Measurements from ENCODE around the gene CHMP4B. TPM values are rescaled to one million over a fixed set of nuclear protein-coding genes. Genes with fewer than 3 reads are reported as not detected.

The CHMP4B gene
- total RNA-seq, 1 donor from 2014 or later, result 46.4 TPM

GRCh38 chr20:33796907-33797544, 14.1 kb upstream of the CHMP4B start:
- Mint-ChIP-seq H3K27ac (ENCODE audit: unreplicated experiment) (no peak overlapping the region), H3K4me3 (ENCODE audit: unreplicated experiment) (peak overlapping the region; percentile 3), H3K4me1 (ENCODE audit: low read depth, unreplicated experiment) (no peaks in the 10 kb centered on the region), H3K36me3 (ENCODE audit: unreplicated experiment) (no peaks in the 10 kb centered on the region), H3K9me3 (ENCODE audit: unreplicated experiment) (no peaks in the 10 kb centered on the region), H3K27me3 (ENCODE audit: unreplicated experiment) (no peaks in the 10 kb centered on the region)
- no peak for TF ChIP-seq CTCF (IDR thresholded peaks at IDR 0.05; ENCODE audit: partially characterized antibody, unreplicated experiment)
- DNase-seq, result no peak

DNA sequence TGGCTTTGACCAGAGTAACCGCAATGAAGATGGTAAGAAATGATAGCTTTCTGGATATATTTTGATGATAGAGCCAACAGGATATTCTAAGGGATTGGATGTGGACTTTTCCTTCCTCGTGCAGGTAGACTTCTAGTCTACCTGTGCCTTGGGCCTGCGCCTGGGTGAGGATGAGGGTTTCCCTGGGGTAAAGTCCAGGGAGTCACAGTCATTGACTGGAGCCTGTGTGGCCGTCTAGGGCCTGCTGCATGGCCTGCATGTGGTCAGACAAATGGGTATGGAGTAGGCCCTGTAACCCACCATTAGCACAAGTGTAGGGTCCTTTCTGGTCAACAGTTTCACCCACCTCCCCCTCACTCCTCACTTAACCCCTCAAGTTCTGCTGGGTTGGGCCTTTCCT, 12.7 kb upstream of the CHMP4B start:
- Mint-ChIP-seq H3K27ac (ENCODE audit: unreplicated experiment) (no peak overlapping the region), H3K4me1 (ENCODE audit: low read depth, unreplicated experiment) (no peaks in the 10 kb centered on the region), H3K36me3 (ENCODE audit: unreplicated experiment) (no peaks in the 10 kb centered on the region)

GRCh38 chr20:33803921-33804337, 7.2 kb upstream of the CHMP4B start:
- TF ChIP-seq CTCF (IDR thresholded peaks at IDR 0.05; ENCODE audit: partially characterized antibody, unreplicated experiment), result no peak
- no peaks in the 10 kb centered on the region for H3K9me3 Mint-ChIP-seq (ENCODE audit: unreplicated experiment)
- H3K4me1 Mint-ChIP-seq (ENCODE audit: low read depth, unreplicated experiment), result no peaks in the 10 kb centered on the region
- no peak overlapping the region for H3K27ac Mint-ChIP-seq (ENCODE audit: unreplicated experiment)
- no peak overlapping the region for H3K4me3 Mint-ChIP-seq (ENCODE audit: unreplicated experiment)
- DNase-seq, result no peak
- H3K27me3 Mint-ChIP-seq (ENCODE audit: unreplicated experiment), result no peaks in the 10 kb centered on the region
- no peaks in the 10 kb centered on the region for H3K36me3 Mint-ChIP-seq (ENCODE audit: unreplicated experiment)

More for the DNA sequence above, 12.7 kb upstream of the CHMP4B start:
- no peak for TF ChIP-seq CTCF (IDR thresholded peaks at IDR 0.05; ENCODE audit: partially characterized antibody, unreplicated experiment)
- no peak for DNase-seq
- no peaks in the 10 kb centered on the region for H3K9me3 Mint-ChIP-seq (ENCODE audit: unreplicated experiment)
- H3K27me3 Mint-ChIP-seq (ENCODE audit: unreplicated experiment), result no peaks in the 10 kb centered on the region
- no peak overlapping the region for H3K4me3 Mint-ChIP-seq (ENCODE audit: unreplicated experiment)

DNA sequence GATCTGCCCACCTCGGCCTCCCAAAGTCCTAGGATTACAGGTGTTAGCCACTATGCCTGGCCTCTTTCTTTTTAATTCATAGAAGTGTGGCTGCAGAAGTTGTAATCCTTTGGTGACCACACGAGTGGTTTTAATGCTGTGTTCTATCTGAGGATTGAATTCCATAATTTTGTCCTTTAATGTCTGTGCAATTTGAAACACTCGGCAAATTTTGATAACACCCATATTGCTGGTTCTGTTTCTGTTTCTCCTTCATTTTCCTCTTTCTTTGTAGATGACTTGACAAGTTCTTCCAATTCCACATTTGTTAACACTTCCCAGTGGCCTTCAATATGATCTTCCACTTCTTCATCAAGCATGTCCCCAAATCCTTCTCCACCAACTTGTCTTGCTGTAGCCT, 2.8 kb upstream of the CHMP4B start:
- no peak for TF ChIP-seq CTCF (IDR thresholded peaks at IDR 0.05; ENCODE audit: partially characterized antibody, unreplicated experiment)
- Mint-ChIP-seq H3K9me3 (ENCODE audit: unreplicated experiment) (no peaks in the 10 kb centered on the region), H3K27ac (ENCODE audit: unreplicated experiment) (no peak overlapping the region), H3K27me3 (ENCODE audit: unreplicated experiment) (no peaks in the 10 kb centered on the region), H3K4me3 (ENCODE audit: unreplicated experiment) (no peak overlapping the region), H3K4me1 (ENCODE audit: low read depth, unreplicated experiment) (peaks cover 13% of the 10 kb centered on the region), H3K36me3 (ENCODE audit: unreplicated experiment) (no peaks in the 10 kb centered on the region)
- DNase-seq, result no peak

GRCh38 chr20:33810259-33810658, 889 bp upstream of the CHMP4B start:
- Mint-ChIP-seq H3K36me3 (ENCODE audit: unreplicated experiment) (no peaks in the 10 kb centered on the region), H3K4me1 (ENCODE audit: low read depth, unreplicated experiment) (peaks cover 15% of the 10 kb centered on the region), H3K27me3 (ENCODE audit: unreplicated experiment) (peaks cover 3% of the 10 kb centered on the region), H3K4me3 (ENCODE audit: unreplicated experiment) (no peak overlapping the region), H3K27ac (ENCODE audit: unreplicated experiment) (no peak overlapping the region), H3K9me3 (ENCODE audit: unreplicated experiment) (no peaks in the 10 kb centered on the region)
- no peak for DNase-seq
- no peak for TF ChIP-seq CTCF (IDR thresholded peaks at IDR 0.05; ENCODE audit: partially characterized antibody, unreplicated experiment)
